Measurements from ENCODE around the gene POPDC3.

DNA sequence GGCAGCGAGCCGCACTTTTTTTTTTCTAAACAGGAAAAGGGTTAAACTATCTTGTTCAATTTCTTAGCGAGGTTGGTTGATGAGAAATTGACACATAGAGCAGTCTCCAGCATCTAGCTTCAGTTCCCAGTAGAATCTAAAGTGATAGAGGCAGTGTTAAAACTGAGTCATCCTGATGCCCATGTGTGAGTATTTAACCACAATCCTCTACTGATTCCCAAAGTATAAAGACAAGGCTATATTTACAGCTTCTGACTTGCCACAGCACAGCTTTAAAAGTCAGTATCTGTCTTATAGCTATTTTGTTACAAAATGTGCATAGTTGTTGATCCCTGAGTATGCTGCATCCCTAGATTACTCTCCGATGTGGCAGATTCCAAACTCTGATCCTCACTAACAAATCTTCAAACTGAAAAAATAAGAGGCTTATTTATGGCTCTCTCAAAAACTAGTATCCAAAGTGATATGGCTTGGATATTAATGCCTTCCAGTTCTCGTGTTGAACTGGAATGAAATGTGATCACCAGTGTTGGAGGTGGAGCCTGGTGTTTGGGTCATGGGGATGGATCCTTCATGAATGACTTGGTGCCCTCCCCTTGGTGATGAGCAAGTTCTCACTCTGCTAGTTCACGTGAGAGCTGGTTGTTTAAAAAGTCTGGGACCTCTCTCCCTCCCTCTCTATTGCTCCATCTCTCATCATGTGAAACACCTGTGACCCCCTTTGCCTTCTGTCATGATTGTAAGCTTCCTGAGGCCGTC lies 13.1 kb upstream of the POPDC3 start:
- TF ChIP-seq, protein P1, sequence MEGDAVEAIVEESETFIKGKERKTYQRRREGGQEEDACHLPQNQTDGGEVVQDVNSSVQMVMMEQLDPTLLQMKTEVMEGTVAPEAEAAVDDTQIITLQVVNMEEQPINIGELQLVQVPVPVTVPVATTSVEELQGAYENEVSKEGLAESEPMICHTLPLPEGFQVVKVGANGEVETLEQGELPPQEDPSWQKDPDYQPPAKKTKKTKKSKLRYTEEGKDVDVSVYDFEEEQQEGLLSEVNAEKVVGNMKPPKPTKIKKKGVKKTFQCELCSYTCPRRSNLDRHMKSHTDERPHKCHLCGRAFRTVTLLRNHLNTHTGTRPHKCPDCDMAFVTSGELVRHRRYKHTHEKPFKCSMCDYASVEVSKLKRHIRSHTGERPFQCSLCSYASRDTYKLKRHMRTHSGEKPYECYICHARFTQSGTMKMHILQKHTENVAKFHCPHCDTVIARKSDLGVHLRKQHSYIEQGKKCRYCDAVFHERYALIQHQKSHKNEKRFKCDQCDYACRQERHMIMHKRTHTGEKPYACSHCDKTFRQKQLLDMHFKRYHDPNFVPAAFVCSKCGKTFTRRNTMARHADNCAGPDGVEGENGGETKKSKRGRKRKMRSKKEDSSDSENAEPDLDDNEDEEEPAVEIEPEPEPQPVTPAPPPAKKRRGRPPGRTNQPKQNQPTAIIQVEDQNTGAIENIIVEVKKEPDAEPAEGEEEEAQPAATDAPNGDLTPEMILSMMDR (IDR thresholded peaks at IDR 0.05), result no peak
- no peak for TF ChIP-seq EZH2 (IDR thresholded peaks at IDR 0.05)
- TF ChIP-seq EZH2phosphoT487 (IDR thresholded peaks at IDR 0.05), result no peak

All from neural progenitor cell (in vitro differentiated cells).